ENCODE data around the gene ABLIM1.

- TF ChIP-seq CTCF (IDR thresholded peaks at IDR 0.05) (no peak), POLR2A (IDR thresholded peaks at IDR 0.05) (no peak), POLR2AphosphoS5 (IDR thresholded peaks at IDR 0.05) (no peak), EP300 (IDR thresholded peaks at IDR 0.05) (no peak)
Measured at GRCh38 chr10:114532226-114532625, 125.8 kb downstream of the ABLIM1 start.
